CD4-positive, alpha-beta T cell treated with Interleukin-12 subunit alpha and Interleukin-12 subunit beta, for 1 hour (primary cell): Measurements from ENCODE around the gene ARHGAP35.
"Not testable (repeated sequence)": the region's sequence is repeated elsewhere in the genome, so short reads cannot be mapped to it uniquely, and the experiment has no call there.

Experiments used
- DNase-seq: peaks from one replicate; pipeline ENCODE4 v3.0.0-alpha.2; 2020

Gene ARHGAP35

DNA sequence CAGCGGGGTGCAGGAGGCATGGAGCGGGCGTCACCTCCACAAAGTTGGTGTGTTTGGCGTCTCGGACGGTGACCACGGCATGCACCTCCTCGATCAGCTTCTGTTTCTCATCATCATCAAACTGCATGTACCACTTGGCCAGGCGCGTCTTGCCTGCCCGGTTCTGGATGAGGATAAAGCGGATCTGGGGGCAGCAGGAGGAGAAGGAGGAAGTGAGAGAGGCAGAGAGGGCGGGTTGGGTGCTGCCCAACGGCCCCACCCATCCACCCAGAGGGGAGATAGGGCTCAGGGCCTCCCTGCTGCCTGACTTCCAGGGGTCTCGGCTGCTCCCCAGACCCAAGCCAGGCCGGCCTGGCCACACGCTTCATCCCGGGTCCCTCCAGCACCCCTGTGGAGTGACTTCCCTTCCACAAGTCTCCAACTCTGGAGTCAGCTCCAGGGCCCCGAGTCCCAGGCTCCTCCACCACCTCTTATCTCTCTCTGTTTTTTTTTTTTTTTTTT is 14.8 kb upstream of the ARHGAP35 start:
- DNase-seq: no peak

DNA sequence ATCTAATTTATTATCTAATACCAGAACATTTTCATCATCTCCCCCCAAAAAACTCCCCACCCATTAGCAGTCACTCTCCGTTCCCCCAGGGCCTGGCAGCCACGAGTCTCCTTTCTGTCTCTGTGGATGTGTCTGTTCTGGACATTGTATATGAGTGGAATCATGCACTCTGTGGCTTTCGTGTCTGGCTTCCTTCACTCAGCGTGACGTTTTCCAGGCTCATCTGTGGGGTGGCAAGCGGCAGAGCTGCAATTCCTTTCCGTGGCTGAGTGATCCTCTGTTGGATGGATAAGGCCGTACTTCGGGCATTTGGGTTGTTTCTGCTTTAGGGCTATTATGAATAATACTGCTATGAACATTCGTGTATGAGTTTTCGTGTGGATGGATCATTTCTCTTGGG is 13.3 kb upstream of the ARHGAP35 start:
- no peak for DNase-seq

DNA sequence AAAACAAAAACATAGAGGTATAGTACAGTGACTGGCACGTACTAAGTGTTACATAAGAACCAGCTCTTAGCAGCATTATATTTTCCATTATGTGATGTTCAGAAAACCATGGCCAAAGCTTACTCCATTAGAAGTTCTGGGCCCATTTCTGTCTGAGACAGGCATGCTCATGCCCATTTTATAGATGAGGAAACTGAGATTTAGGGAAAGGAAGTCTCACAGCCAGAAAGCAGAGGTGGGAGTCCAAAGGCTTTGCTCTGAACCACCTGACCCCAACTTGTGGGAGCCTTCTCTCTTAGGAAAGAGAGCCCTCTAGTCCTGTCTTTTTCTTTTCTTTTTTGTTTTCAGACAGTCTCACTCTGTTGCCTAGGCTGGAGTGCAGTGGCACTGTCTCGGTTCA is 12.4 kb upstream of the ARHGAP35 start:
- DNase-seq: no peak

DNA sequence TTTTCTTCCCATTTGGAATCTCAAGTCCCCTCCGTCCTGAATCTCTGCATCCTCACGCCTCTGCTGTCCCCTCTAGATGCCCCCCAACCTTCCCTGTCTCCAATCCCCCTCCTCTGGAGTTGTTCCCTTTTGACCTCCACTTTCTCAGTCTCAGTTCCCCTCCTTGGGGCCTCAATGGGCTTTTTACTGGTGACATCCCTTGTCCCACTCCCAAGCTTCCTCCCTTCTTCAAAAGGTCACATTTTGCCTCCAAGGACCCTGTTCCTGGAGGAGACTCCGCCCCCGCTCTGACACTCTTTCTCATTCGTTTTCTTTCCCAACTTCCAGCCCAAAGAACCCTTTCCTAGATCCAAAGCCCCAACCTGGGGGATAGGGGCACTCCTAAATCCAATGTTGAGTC is 11.2 kb upstream of the ARHGAP35 start:
- no peak for DNase-seq

DNA sequence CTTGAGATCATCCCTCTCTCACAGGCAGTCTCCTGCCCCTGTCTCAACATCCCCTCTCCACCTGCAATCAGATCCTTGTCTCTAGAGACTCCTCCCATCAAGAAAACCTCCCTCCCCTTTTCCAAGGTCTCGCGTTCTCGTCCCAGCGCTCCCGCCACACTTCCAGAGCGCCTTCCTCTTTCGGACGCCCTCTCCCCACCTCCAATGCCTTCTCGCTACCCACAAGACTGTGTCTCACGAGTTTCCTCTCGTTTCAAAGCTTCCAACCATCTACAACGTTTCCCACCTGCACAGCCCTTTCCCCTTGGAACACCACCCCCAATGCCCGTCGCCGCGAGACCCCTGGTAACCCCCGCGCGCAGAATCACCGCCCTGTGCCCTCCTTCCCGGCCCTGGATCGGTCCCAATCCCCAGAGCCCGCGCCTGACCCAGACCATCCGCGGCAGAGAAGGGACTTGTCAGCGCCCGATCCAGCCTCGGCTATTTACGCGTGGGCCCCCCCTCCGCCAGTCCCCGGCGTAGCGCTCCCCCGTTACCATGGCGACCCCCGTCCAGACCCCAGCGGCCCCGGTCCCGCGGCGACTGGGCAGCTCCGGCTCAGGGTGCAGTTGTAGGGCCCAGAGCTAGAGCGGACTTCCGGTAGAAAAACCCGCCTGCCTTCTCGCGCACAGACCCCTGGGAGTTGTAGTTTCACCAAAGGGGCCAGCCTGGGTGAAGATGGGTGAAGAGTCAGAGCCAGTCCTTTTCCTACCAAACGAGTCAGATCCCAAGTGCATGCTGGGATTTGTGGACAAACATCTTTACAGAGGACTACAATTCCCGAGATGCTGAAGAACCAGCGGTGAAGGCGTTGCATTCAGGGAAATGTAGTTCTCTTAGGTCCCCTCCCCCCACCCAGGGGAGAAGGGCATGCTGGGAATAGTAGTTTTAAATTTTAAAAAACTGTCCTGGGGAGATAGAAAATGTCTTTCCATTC is 10.3 kb upstream of the ARHGAP35 start, which contains the start of gene AP2S1:
AP2S1 (minus strand) TSS at position 619 of the 976 bp plus-strand sequence; CDS start at position 539, 80 bp downstream.
- peak; percentile 96 for DNase-seq

DNA sequence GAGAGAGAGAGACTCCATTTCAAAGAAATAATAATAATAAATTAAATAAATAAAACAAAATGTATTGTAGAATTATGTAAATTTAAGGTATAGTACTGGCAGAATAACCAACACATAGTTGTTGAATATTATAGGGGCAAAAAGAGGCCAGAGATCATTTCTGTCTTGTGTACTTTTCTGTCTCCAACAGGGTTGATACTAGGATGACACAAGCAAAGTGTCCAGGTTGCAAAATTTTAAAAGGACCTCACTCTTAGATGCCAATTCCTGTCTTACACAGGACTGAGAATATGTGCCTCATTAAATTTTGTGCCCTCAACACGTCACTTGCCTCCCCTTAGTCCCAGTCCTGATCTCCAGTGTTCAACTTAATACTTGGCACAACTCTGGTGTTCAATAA is 8.0 kb upstream of the ARHGAP35 start:
- no peak for DNase-seq

DNA sequence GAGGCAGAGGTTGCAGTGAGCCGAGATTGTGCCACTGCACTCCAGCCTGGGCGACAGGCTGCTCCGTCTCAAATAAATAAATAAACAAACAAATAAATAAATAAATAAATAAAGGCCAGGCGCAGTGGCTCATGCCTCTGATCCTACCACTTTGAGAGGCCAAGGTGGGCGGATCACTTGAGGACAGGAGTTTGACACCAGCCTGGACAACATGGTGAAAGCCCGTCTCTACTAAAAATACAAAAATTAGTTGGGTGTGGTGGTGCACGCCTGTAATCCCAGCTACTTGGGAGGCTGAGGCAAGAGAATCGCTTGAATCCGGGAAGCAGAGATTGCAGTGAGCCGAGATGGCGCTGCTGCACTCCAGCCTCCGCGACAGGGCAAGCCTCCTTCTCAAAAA is 6.1 kb upstream of the ARHGAP35 start:
- not testable (repeated sequence) for DNase-seq

DNA sequence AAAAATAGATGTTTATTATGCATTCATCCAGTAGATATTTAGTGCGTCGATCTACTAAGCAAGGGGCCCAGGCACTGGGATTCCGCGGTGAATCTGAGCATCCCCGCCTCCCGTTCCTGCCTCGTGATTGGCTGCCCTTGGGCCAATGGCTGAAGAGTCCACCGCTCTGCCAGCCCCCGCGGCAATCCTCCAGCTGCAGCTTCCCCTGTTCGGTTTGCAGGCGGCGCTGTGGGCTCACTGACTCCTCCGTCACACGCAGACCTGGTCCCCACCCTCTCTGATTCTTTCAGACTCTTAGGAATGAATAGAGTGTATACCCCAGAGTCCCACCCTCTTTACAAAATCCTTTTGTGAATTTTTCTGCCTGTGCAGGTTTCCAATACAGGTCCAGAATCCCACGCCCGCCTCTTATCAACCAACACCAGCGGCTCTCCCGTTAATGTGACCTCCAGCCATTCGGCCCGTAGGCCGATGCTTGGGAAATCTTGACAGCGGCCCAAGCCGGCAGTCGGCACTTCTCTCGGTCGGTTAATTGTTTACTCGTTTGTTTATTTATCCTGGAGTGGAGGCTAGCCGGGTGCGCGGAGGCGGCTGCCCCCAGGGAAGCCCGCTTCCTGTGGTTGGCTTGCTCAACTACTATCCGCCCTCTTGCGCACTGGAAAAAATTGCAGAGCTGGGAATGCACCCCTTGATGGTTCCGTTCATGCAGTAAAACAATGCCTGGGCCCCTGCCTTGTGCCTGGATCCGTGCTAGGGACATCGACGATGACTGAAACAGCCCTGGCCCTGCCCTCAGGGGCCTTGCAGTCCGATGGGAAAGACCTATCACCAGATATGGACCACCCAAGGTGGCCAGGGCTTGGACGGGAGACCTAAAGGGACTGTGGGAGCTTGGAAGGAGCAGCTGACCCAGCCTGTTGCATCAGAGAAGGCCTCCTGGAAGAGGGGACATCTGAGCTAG is 4.5 kb upstream of the ARHGAP35 start:
- peak; percentile 93 for DNase-seq

DNA sequence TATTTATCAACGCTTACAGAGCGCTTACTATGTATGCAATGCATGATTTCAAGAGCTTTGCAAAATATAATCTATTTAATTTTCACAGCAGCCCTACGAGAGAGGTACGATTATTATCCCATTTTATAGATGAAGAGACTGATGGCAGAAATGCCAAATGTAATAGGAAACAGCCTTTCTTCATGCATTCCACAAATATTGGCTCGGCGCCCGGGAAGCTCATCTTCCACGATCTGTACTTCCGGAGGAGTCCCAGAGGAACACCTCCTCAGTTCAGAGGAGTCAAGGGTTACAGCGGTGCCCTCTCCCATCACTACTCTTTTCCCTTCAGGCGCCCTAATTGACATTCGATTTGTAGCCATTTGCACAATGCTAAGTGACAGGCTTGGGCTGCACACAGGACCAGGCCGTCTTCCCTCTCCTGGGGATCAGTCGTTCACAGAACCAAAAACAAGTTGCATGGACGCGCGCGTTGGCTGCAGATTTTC is 1.1 kb upstream of the ARHGAP35 start:
- DNase-seq: no peak

DNA sequence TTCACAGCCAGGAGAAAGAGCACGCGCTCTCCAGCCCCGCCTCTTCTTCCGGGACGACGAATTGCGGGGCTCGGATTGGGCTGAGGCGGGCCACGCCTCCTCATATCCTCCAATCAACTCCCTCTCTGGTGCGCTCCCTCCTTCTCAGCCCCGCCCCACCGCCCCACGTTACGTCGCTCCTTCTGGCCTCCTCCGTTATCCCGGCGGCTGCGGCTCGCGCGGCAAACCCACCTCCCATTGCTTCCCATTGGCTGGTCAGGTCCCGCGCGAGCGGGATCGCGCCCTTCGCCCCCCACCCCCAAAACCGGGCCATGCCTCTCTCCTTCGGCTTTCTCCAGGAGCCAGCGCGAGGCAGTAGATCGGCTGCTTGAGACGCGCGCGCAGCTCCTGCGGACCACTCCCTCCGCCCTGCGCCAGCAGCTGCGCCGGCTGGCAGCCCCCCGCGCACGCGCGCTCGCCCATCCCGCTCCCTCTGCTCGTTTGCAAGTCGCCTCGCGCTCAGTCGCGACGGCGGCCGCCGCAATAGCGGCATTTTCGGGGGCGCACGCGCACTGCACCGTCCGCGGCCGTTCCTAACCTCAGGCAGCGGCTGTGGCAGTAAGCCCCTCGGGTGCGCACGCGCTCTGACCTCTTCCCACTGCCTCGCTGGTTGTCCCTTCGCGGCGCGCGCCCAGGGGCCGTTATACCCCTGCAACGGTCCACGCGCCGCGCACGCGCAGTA is 512 bp upstream of the ARHGAP35 start:
- peak; percentile 96 for DNase-seq

DNA sequence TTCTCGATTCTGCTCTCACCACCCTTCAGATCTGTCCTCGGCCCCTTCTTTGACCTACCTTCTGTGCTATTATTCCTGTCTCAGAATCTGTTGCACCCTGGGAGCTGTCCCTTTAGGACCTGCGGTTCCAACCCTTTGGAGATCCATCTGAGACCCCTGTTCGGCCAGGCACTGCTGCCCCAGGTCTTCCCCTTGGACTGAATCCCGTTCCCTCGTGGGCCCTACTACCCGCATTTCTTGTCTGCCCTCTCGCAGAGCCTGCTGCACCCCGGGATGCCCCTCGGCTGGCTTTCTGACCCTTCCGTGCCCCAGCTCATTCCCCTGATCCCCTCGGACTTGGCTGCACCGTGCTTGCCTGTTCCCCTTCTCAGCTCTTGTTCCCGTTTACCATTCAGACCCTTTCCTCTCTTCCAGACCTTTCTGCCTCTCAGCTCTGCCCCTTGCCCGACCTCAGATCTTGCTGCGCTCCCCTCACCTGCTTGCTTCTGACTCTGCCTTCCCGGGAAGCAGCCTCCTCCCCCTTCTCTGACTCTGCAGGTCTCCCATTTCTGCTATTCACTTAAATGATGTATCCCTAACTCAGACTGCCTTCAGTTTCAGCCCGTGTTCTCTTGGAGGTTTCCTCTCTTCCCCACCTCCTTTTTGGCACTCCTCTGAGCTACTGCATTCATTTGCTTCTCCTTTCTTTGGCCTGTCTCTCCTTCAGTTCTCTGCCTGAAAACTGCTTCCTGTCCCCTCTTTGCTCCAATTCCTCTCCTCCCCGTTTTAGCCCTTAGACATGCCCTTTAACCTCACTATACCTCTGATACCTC is 1.1 kb downstream of the ARHGAP35 start:
- DNase-seq: no peak

DNA sequence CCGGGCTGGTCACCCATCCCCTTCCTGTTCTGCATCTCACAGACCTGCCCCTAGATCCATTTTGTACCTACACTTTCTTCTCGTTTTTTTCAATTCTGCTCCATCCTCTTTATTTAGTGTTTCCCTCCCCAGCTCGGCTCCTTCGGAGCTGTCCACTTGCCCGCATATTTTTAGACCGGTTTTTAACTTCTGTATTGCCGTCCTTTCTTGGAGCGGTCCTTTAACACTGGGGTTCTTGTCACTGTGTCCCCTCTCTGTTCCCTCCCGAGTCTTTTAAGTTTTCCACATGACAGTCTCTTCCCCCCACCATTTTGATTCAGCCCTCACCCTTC is 1.7 kb downstream of the ARHGAP35 start:
- DNase-seq: no peak

DNA sequence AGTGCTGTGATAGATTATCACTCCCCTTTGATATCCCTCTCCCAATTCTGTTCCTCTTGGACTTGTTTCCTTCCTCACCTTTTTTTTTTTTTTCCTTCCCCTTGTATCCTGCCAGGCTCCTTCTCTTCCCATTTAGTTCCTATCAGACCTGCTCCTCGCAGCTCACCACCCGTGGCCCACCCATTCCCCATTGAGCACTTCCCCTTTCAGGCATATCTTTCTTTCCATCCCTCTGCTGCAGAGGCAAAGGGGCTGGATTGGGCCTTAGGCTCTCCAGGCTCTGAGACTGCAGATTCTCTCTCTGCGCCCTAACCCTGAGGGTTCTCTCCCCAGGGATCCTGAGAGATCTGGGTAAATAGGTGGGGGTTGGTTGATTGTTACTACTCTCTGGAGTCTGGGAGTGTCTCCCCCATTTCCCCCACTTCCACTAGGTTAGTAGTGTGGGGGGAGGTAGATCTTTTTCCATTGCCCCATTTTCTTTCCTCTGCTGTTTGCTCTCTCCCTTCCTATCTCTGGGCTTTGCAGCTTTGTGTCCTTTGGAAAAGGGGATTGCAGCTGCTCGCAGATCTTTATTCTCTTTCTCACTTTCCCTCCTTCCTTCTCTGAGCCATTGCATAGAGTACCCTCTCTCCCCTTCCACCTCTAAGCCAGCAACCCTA is 2.3 kb downstream of the ARHGAP35 start:
- DNase-seq: no peak

DNA sequence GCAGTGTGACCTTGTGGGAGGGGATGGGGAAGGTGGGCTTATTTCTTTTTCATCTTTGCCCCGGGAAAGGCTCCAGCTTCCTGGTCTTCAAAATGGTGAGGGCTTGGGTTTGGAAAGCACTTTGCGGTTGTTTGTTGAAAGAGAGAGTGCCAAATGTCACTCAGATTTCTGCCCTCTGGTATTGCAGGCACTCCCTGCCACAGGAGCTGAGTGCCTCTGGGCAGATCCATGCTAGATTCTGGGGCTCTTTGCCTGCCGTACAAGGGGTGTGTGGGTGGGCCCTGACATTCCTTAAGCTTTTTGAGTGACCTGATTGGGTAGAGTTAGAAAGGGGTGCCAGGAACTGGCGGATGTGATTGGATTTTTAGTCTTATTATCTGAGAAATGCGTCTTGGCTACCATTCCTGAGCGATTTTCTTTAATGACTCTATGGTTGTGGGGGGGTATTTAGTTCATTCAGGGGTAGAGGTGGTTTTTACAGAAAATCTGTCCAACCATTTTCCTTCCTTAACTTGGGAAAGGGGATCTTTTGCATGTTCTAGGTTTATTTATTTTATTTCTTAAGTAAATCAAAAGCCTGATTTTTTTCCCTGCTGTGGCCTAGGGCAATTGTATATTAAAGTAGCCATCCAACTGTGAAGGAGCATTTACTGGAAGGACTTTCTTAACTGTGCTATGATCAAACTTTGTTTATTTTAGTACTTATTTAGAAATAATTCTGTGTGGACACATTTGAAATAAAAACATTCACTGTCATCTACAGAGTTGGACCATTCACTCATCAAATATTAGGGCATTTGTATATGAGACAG is 3.2 kb downstream of the ARHGAP35 start:
- DNase-seq: no peak

DNA sequence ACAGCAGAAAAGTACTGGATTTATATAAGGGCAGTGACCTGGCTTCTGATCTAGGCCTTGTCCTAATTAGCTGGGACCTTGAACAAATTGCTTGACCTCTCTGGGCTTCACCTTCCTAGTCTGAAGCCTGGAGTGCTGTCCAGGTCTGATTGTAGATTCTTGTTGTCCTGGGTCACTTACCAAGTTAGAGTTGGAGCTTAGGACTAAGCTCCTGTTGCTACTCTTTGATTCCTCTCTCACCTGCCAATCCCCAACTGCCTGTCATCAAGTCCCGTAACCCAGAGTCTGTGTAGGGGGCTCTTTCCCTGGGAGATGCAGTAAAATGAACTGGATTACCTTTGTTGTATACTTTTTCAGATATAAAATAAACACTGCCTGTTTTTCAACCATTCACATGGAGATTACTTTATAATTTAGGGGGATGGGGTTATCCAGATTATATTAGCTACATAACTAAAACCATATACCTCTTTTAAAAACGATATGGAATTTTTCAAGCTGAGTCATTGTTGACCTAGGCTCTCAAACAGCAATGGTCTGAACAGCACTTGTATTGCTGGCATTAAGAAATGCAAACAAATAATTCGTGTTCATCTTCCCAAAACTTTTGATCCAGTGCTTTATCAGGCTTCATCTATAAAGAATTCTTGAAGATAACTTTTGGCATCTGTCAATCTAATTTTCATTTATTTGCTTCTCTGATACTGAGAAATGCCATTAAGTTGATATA is 5.8 kb downstream of the ARHGAP35 start:
- no peak for DNase-seq

DNA sequence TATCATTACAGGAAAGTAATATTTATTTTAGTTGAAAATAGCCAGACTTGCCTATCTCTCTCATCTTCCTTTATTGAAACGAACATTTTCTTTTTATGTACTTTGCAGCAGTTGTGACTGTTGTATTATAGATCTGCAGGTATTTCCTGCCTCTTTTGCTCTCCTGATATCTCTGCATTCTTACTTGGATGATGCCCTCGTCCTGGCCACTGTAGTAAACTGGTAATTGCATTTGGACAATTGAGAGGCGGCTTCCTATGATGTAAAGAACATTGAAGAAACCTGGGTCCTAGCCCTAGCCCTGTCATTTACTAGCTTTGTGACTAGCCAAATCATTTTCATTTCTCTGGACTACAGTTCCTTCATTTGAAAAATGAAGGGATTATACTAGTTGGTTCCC is 6.4 kb downstream of the ARHGAP35 start:
- DNase-seq: no peak

DNA sequence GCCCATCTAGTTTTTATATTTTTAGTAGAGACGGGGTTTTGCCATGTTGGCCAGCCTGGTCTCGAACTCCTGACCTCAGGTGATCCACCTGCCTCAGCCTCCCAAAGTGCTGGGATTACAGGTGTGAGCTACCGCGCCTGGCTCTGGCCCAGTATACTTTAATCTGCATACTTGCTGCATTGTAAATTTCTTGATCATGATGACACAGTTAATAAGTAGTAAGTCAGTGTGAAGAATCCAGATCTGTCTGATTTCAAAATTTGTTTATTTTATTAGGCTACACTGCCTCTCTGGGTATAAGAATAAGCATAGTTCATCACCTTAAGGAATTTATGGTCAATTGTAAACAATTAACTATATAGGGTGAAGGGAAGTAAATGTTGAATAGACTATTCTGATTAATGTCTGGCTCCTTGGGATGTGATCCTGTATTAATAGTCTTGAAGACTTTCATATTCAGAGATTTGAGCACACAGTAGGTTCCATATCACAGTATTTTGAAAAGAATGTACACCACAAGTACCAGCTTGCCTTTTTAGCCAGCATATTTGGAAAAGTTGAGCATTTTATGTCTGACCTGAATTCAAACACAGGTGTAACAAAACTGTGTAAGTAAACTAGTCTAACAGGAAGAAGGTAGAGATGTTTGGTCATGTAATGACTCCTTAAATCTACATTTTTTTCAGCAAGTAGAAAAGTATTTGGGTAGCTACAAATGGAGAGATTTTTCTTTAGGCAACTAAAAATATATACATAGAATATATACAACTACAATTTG is 7.4 kb downstream of the ARHGAP35 start:
- no peak for DNase-seq

DNA sequence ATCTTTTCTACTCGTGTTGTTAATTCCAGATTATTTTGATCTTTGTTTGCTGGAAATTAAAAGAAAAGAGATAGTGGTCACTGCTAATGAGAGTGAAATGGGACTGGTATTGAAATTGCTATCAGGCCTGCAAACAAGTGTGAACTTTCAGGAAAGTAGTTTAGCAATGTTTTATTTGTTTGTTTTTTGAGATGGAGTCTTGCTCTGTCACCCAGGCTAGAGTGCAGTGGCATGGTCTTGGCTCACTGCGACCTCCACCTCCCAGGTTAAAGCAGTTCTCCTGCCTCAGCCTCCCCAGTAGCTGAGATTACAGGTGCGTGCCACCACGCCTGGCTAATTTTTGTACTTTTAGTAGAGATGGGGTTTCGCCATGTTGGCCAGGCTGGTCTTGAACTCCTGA is 10.4 kb downstream of the ARHGAP35 start:
- not testable (repeated sequence) for DNase-seq

DNA sequence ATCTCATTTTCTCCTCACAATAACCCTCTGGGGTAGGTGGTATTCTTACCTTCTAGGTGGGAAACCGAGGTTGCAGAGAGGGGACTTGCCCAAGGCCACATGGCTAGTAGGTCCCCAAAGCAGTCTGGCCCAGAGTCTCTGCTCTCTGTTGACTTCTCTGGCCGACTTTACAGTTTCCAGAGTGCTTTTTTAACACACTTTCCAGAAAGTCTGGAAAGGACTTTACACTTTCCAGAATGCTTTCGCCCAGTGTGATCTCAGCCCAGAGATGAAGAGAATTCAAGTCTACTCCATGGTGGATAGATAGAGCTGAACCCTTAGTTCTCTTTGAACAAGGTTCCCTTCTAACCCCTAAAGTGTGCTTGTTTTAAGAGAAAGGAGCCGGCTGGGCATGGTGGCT is 12.2 kb downstream of the ARHGAP35 start:
- DNase-seq: no peak
